Motor neuron (in vitro differentiated cells): Measurements from ENCODE around the gene DUOXA2. TPM values are rescaled to one million over a fixed set of nuclear protein-coding genes. Genes with fewer than 3 reads are reported as not detected.
A peak's percentile ranks its signal among the peaks of the same experiment; 100 is the strongest.
"Not testable (repeated sequence)": the region's sequence is repeated elsewhere in the genome, so short reads cannot be mapped to it uniquely, and the experiment has no call there.

Experiments
- ATAC-seq, 8 experiments: fragments of 200-7000 bp; cut with Tn5 transposase; replicated peaks in 6 of 8; 2 replicates each; pipeline ENCODE4 v1.8.0; 2021; ENCODE audit warnings: mild to moderate bottlenecking in 8 of 8, moderate library complexity in 8 of 8
- H3K27ac ChIP-seq, 2 donors: fragments of 250-450 bp; sonication (Bioruptor Pico); 2 replicates each; pipeline ENCODE4 v1.9.0; 2021; ENCODE audit warnings: antibody characterized with exemption in 2 of 2, mild to moderate bottlenecking in 2 of 2, moderate library complexity in 1 of 2
- H3K4me1 ChIP-seq, 2 donors: fragments of 250-450 bp; sonication (Bioruptor Pico); replicated peaks in 1 of 2; 2 replicates each; pipeline ENCODE4 v1.6.1; 2021; ENCODE audit warnings: antibody characterized with exemption in 2 of 2, mild to moderate bottlenecking in 2 of 2, moderate library complexity in 1 of 2
- H3K4me3 ChIP-seq, 5 donors: fragments of 250-450 bp; sonication (Bioruptor Pico); 2 replicates each; pipeline ENCODE4 v1.9.0; 2021; ENCODE audit warnings: antibody characterized with exemption in 5 of 5, mild to moderate bottlenecking in 5 of 5, moderate library complexity in 4 of 5
- whole genome bisulfite sequencing, 10 experiments: fragments of 450-650 bp; shearing (Covaris generic); methylation state at CpG; one replicate each; pipeline ENCODE4 v1.0.0; 2022; 5-methylcytosine and 5-hydroxymethylcytosine counted together
- in situ Hi-C, 9 experiments: fragments of 400-800 bp; cut with MboI; loops; one replicate each; pipeline ENCODE4 v1.15.0; 2021; ENCODE audit warnings: low sequenced_read_pairs in 9 of 9, low pct_unique_long_range_greater_than_20kb in 2 of 9; ENCODE audit not compliant: unreplicated experiment in 9 of 9
- total RNA-seq, 8 experiments: library from RNA; unstranded; fragments of 300-600 nt; gene quantifications; 2 replicates each; pipeline versions ENCODE4 v1.2.3 to v1.2.4, GENCODE V29; 2022

Gene DUOXA2
- total RNA-seq = under 1 TPM in 4 of 8 experiments, not detected in 4; 0.05 to 0.85 (median 0.33) TPM

DNA sequence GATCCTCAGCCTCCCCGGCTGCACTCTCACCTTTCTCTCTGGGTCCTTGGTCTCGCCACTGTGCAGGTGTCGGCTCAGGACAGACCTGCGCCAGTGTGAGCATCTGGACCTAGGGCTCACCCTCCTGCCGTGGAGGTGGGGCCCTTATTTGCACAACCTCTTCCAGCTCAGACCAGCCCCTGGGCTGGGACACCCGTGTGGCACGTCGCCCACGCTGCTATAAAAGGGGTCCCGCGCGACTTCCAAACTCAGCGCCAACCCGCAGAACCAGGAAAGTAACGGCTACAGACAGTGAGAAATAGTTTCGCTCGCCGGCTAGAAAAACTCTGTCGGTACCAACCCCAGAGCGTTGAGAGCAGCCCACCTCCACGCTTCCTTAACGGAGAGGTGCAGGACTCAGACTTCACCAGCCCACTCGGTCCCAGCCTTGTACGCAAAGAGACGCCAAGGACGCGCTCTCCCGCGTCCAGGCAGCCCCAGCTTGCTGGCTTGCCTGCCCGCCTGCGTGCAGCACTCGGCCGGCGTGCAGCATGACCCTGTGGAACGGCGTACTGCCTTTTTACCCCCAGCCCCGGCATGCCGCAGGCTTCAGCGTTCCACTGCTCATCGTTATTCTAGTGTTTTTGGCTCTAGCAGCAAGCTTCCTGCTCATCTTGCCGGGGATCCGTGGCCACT is at the start of gene DUOXA2, which contains the start of gene DUOX2:
Gene DUOXA2, plus strand, starts transcription at position 251 of the 675 bp plus-strand sequence. Its CDS starts 280 bp downstream, at position 531.
Gene DUOX2, minus strand, starts transcription at position 97 of the 675 bp plus-strand sequence. CDS start 761 bp downstream, outside the sequence.
- WGBS, 10 experiments = 0 to 6% (median 2%) methylated on average over 3 to 18 of the region's 42 CpGs; no CpG with 5 or more reads in 3 of the 10 experiments
- Histone ChIP-seq H3K4me3 (peak within 1 kb of the TSS in 3 of 5 donors; percentile 2 to 15 (median 9)), H3K4me1 (peaks cover 0 to 9% of the 10 kb centered on the region in 2 donors), H3K27ac (no peak within 1 kb of the TSS)
- in situ Hi-C loops = no loop called here
- peak in 3 of 8 experiments; percentile 3 to 12 (median 9) for ATAC-seq

DNA sequence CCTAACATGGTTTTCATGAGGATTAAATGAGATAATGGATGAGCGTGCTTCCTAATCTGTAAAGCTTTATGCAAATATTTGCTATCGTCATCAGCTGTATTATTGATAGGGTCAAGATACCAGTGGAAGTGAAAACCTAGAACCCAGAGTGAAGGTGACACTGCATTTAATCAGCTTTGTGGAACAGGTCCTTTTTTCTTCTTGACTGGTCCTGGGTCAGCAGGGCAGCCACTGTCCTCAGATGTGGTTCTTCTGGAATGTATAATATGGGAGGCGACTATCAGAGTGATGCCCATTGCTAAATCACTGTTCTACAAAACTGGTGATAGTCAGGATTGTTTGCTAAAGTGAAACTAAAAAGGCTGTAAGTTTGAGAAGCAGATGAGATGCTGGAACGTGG is 49.7 kb upstream of the DUOXA2 start:
- in situ Hi-C loops = loop anchor here in 1 of 9 experiments (25.0 kb wide), 1 partner anchor 102 kb away; the partner anchor contains the start of gene TERB2
- Histone ChIP-seq H3K4me1 (no peaks in the 10 kb centered on the region), H3K27ac (no peak overlapping the region), H3K4me3 (no peak overlapping the region)
- peak in 2 of 8 experiments; percentile 87 to 88 for ATAC-seq
- WGBS, 10 experiments = 80 to 100% (median 100%) methylated on average over 1 to 3 of the region's 4 CpGs; no CpG with 5 or more reads in 2 of the 10 experiments

DNA sequence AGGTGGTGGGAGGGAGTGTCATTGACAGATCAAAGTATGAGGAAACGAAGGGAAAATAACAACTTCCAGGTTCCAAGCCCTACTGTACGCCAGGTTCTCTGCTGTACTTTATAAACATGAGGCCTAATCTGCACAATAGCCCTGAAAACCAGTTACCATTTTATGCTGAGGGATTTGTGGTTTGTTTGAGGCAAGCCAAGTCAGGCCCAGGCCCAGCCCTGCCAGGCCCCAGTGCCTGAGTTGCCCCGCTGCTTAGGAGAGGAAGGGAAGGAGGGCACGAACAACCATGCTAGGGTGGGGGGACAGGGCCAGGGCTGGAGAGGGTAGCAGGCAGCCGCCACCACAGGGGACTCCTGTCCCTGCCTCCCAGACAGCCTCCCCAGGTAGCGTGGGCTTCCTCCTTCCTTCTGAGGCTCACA is 44.2 kb upstream of the DUOXA2 start:
- H3K4me1 ChIP-seq, ATAC-seq, H3K4me3 ChIP-seq, H3K27ac ChIP-seq: not testable (repeated sequence)
- in situ Hi-C loops = loop anchor here in 1 of 9 experiments (25.0 kb wide), 1 partner anchor 108 kb away; the partner anchor contains the start of gene TERB2
- 100% methylated on average over 1 of the region's 6 CpGs; no CpG with 5 or more reads in 9 of the 10 experiments for WGBS, 10 experiments

GRCh38 chr15:45073602-45074001 is 40.5 kb upstream of the DUOXA2 start:
- in situ Hi-C loops = loop anchor here in 1 of 9 experiments (25.0 kb wide), 1 partner anchor 111 kb away; the partner anchor contains the start of gene TERB2
- not testable (repeated sequence) for H3K4me3 ChIP-seq, H3K27ac ChIP-seq, H3K4me1 ChIP-seq, ATAC-seq

DNA sequence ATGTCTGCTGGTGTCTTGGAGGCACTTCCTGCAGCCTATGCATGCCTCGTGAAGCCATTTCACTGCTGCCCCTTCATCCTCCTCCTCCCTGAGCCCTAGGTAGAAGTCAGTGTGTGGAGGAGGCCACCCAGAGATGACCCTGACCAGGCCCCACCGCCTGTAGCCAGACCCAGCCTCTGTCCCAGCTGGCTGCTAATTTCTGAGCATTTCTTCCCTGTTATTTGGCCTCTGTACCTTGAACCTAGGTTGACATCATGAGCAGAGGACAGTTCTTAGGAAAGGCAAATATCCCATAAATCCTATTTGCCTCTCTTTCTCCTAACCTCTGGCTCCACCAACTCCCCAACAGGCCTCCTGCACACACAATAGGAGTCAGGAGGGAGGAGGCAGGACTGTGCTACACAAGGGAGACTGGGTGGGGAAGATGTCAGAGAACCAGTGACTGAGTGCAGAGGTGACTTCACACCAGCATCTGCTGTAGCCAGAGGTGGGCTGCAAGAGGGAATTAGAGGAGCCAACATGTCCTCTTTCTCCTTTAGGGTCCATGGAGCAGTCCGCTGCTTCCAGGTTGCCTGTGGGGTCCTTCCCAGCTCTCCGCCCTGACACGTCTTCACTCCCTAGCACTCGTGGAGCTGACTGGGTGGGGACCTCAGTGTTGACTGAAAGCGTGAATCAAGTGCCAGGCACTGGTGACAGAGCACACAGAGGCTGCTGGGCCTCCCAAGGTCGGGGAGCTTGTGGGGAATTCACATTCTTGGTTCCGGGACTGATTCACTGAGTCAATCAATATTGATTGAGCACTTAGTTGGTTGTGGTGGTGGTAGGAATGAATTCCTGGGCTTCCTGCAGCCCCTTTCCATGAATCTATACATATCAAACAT is 38.4 kb upstream of the DUOXA2 start:
- in situ Hi-C loops, H3K27ac ChIP-seq, H3K4me1 ChIP-seq, H3K4me3 ChIP-seq: not testable (repeated sequence)
- peak in 3 of 8 experiments; percentile 10 to 44 (median 43) for ATAC-seq
- WGBS, 10 experiments = no CpG with 5 or more reads among the region's 9 CpGs

- in situ Hi-C loops, ATAC-seq, H3K4me3 ChIP-seq, H3K27ac ChIP-seq, H3K4me1 ChIP-seq: not testable (repeated sequence)
- no CpG with 5 or more reads among the region's 2 CpGs for whole genome bisulfite sequencing, 10 experiments
Measured at GRCh38 chr15:45077391-45077790, 36.7 kb upstream of the DUOXA2 start.

DNA sequence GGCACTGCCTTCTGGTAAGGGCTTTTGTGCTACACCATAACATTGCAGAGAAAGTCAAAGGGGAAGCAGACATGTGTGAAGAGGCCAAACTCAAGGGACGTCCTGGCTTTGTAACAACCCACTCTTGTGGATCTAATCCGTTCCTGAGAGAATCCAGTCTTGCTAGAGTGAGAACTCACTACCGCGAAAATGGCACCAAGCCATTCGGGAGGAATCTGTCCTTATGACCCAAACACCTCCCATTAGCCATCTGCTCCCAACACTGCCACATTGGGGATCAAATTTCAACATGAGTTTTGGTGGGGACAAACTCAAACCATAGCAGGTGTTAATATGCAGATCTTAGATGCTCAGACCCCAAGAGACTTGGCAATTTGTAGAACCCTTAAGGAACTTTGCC is 34.9 kb upstream of the DUOXA2 start:
- ATAC-seq, H3K27ac ChIP-seq, H3K4me1 ChIP-seq, in situ Hi-C loops, H3K4me3 ChIP-seq: not testable (repeated sequence)
- WGBS, 10 experiments = 90% methylated on average over 2 of the region's 5 CpGs; no CpG with 5 or more reads in 9 of the 10 experiments

GRCh38 chr15:45079628-45080246 is 34.4 kb upstream of the DUOXA2 start:
- ATAC-seq = peak in 1 of 8 experiments; percentile 18
- WGBS, 10 experiments = 20 to 80% methylated on average over 1 of the region's 5 CpGs; no CpG with 5 or more reads in 8 of the 10 experiments
- H3K4me3 ChIP-seq, H3K27ac ChIP-seq, H3K4me1 ChIP-seq, in situ Hi-C loops: not testable (repeated sequence)

- in situ Hi-C loops, H3K27ac ChIP-seq, H3K4me1 ChIP-seq, ATAC-seq, H3K4me3 ChIP-seq: not testable (repeated sequence)
- WGBS, 10 experiments = no CpG with 5 or more reads among the region's 3 CpGs
Measured at GRCh38 chr15:45080593-45080992, 33.5 kb upstream of the DUOXA2 start.

- H3K4me3 ChIP-seq, H3K4me1 ChIP-seq, H3K27ac ChIP-seq, ATAC-seq, in situ Hi-C loops: not testable (repeated sequence)
- WGBS, 10 experiments = 75 to 77% methylated on average over 4 to 5 of the region's 10 CpGs; no CpG with 5 or more reads in 8 of the 10 experiments
Measured at GRCh38 chr15:45082412-45082811, 31.7 kb upstream of the DUOXA2 start.

GRCh38 chr15:45083223-45083622 is 30.9 kb upstream of the DUOXA2 start:
- Histone ChIP-seq H3K27ac (no peak overlapping the region), H3K4me3 (no peak overlapping the region), H3K4me1 (peaks cover 0 to under 1% of the 10 kb centered on the region in 2 donors)
- no peak for ATAC-seq
- in situ Hi-C loops = no loop called here

DNA sequence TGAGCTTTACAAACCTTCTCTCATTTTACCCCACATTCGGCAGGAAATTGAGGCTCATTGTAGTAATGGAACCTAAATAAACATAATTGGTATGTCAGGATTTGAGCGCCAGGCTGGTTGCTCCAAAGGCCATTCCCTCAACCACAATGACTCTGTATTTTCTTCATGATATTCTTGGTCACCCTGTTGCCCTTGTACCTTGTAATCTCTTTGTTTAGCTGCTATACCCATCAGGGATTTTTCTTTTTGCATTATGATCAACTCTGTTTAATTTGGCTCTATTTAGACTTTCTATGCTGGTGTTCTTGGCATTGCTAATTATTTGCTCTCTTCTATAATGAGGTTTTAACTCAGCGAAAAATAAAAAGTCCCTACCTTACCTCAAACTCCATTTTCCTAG is 30.0 kb upstream of the DUOXA2 start:
- 11 to 94% (median 49%) methylated on average over 1 to 3 of the region's 3 CpGs; no CpG with 5 or more reads in 1 of the 10 experiments for WGBS, 10 experiments
- in situ Hi-C loops = no loop called here
- H3K27ac ChIP-seq = no peak overlapping the region
- no peak for ATAC-seq
- H3K4me3 ChIP-seq = no peak overlapping the region
- peaks cover 6% of the 10 kb centered on the region in 2 donors for H3K4me1 ChIP-seq
